HCT116 (cell line): Measurements from ENCODE around the gene TSPAN31. TPM values are rescaled to one million over a fixed set of nuclear protein-coding genes. Genes with fewer than 3 reads are reported as not detected.

Experiments used
- ATAC-seq: fragments of 200-7000 bp; cut with Tn5 transposase; 2 replicates; pipeline ENCODE4 v1.9.1; 2020; ENCODE audit warnings: mild to moderate bottlenecking, moderate library complexity
- BruUV-seq: library from RNA; stranded (reverse); fragments of 400-500 nt; replicated peaks from 2 replicates; lab custom pipeline; 2021; lab: Mats Ljungman, UMichigan
- CTCF ChIA-PET: fragments of 300-600 bp; sonication (Branson Sonifier 250); formaldehyde crosslinking; loops from one replicate; lab custom pipeline; 2021; ENCODE audit warnings: antibody characterized with exemption; lab: Charles Lee
- POLR2A ChIA-PET: fragments of 300-600, 350-600 bp; sonication (Branson Sonifier 250); formaldehyde crosslinking; loops from one replicate; lab custom pipeline; 2021; ENCODE audit warnings: antibody characterized with exemption; lab: Charles Lee
- RAD21 ChIA-PET, 2 experiments: fragments of 300-600 bp; sonication (Branson Sonifier 250); formaldehyde crosslinking; loops; one replicate each; lab custom pipeline; 2023; ENCODE audit warnings: low total read pairs in 2 of 2; ENCODE audit not compliant: uncharacterized antibody in 2 of 2, unreplicated experiment in 2 of 2, low non-redundant PET in 1 of 2; lab: Charles Lee
- DNase-seq: peaks from one replicate; pipeline ENCODE4 v3.0.0-alpha.2; 2010; ENCODE audit warnings: low read depth, low spot score
- H2AFZ ChIP-seq: fragments of 200-600 bp; shearing (Covaris generic), sonication (generic); 2 replicates; pipeline ENCODE4 v1.6.1; 2017; ENCODE audit warnings: low read depth, mixed run types, mixed read lengths, antibody characterized with exemption, low read length; ENCODE audit not compliant: poor library complexity, severe bottlenecking
- H3K27ac ChIP-seq: 2 replicates; pipeline ENCODE4 v1.5.1; 2012; ENCODE audit warnings: low read depth, low read length
- H3K27me3 ChIP-seq: fragments of 200-600 bp; sonication (generic); 2 replicates; pipeline ENCODE4 v1.6.1; 2016; ENCODE audit warnings: mixed run types, low read length, mixed read lengths; ENCODE audit not compliant: insufficient read depth
- H3K36me3 ChIP-seq, 2 experiments: fragments of 200-500 bp in 1 of 2; fragments of 200-600 bp in 1 of 2; sonication (Bioruptor generic) in 1 of 2; sonication (generic) in 1 of 2; 2 replicates each; pipeline versions ENCODE4 v1.5.1 to v1.6.1; 2014 to 2016; ENCODE audit warnings: low read length in 2 of 2, inconsistent platforms in 1 of 2, mixed read lengths in 1 of 2, mixed run types in 1 of 2; ENCODE audit not compliant: insufficient read depth in 2 of 2, control insufficient read depth in 1 of 2
- H3K4me1 ChIP-seq, 2 experiments: fragments of 200-600 bp in 1 of 2; sonication (generic) in 1 of 2; 2 replicates each; pipeline versions ENCODE4 v1.5.1 to v1.6.1; 2012 to 2017; ENCODE audit warnings: low read length in 2 of 2, inconsistent platforms in 1 of 2, mild to moderate bottlenecking in 1 of 2, mixed read lengths in 1 of 2, mixed run types in 1 of 2, moderate library complexity in 1 of 2; ENCODE audit not compliant: insufficient read depth in 2 of 2, control insufficient read depth in 1 of 2
- H3K4me2 ChIP-seq: fragments of 200-600 bp; sonication (generic); 2 replicates; pipeline ENCODE4 v1.6.1; 2017; ENCODE audit warnings: mixed run types, low read length, mixed read lengths
- H3K4me3 ChIP-seq, 2 experiments: fragments of 200-600 bp in 1 of 2; sonication (generic) in 1 of 2; replicated peaks in 1 of 2; 2 replicates each; pipeline ENCODE4 v1.5.1; 2011 to 2016; ENCODE audit warnings: low read length in 2 of 2, control low read depth in 1 of 2, low read depth in 1 of 2, mild to moderate bottlenecking in 1 of 2, mixed read lengths in 1 of 2, mixed run types in 1 of 2
- H3K79me2 ChIP-seq: fragments of 200-600 bp; sonication (generic); 2 replicates; pipeline ENCODE4 v1.6.1; 2017; ENCODE audit warnings: mild to moderate bottlenecking, mixed run types, low read length, moderate library complexity, mixed read lengths; ENCODE audit not compliant: insufficient read depth
- H3K9ac ChIP-seq: fragments of 200-600 bp; sonication (generic); 2 replicates; pipeline ENCODE4 v1.6.1; 2016; ENCODE audit warnings: low read length, mixed read lengths
- H3K9me2 ChIP-seq: fragments of 200-600 bp; sonication (generic), shearing (Covaris generic); 2 replicates; pipeline ENCODE4 v1.6.1; 2017; ENCODE audit warnings: mixed run types, mild to moderate bottlenecking, moderate library complexity; ENCODE audit not compliant: insufficient read depth
- H3K9me3 ChIP-seq, 2 experiments: fragments of 200-500 bp in 1 of 2; fragments of 200-600 bp in 1 of 2; sonication (Bioruptor generic) in 1 of 2; sonication (generic) in 1 of 2; 2 replicates each; pipeline ENCODE4 v1.6.1; 2014 to 2017; ENCODE audit warnings: low read length in 2 of 2, mixed read lengths in 2 of 2, inconsistent platforms in 1 of 2, low read depth in 1 of 2, mild to moderate bottlenecking in 1 of 2, mixed run types in 1 of 2, moderate library complexity in 1 of 2; ENCODE audit not compliant: control insufficient read depth in 1 of 2, insufficient read depth in 1 of 2
- H4K20me1 ChIP-seq: fragments of 200-600 bp; sonication (generic), shearing (Covaris generic); 2 replicates; pipeline ENCODE4 v1.6.1; 2017; ENCODE audit warnings: mixed run types, mild to moderate bottlenecking, moderate library complexity; ENCODE audit not compliant: insufficient read depth
- POLR2A ChIP-seq: IDR thresholded peaks from 2 replicates; pipeline ENCODE4 v1.7.0; 2011; ENCODE audit warnings: borderline replicate concordance; ENCODE audit not compliant: insufficient read depth, insufficient read length; ENCODE audit errors: extremely low read depth
- POLR2AphosphoS5 ChIP-seq: IDR thresholded peaks from 2 replicates; pipeline ENCODE4 v1.6.1; 2011; ENCODE audit warnings: mild to moderate bottlenecking, low read depth, low read length, moderate library complexity
- intact Hi-C: fragments of 100-400 bp; cut with micrococcal nuclease; formaldehyde crosslinking; loops from 2 replicates; pipeline ENCODE4 v1.10.0; 2022
- total RNA-seq: library from RNA; stranded (reverse); gene quantifications from one replicate; pipeline ENCODE4 v1.2.1, GENCODE V29; 2021; ENCODE audit not compliant: unreplicated experiment
- TF ChIP-seq, protein P1 (sequence below): IDR thresholded peaks from 2 replicates; pipeline ENCODE4 v1.6.1; 2011; ENCODE audit warnings: mild to moderate bottlenecking, low read length, moderate library complexity; ENCODE audit not compliant: insufficient replicate concordance; ENCODE audit errors: extremely low read depth
- TF ChIP-seq, protein P2 (sequence below), 3 experiments: fragments of 200-600 bp in 1 of 3; sonication (generic) in 1 of 3; IDR thresholded peaks in 2 of 3; conservative IDR thresholded peaks in 1 of 3; 2 replicates each; pipeline ENCODE4 v1.5.1; 2012 to 2017; ENCODE audit warnings: low read depth in 2 of 3, low read length in 2 of 3, antibody characterized with exemption in 1 of 3, borderline replicate concordance in 1 of 3, control low read depth in 1 of 3, mild to moderate bottlenecking in 1 of 3, mixed read lengths in 1 of 3, mixed run types in 1 of 3, moderate library complexity in 1 of 3; ENCODE audit not compliant: insufficient read depth in 1 of 3

The TSPAN31 gene
- total RNA-seq, 1 experiment from 2014 or later = 14.9 TPM

DNA sequence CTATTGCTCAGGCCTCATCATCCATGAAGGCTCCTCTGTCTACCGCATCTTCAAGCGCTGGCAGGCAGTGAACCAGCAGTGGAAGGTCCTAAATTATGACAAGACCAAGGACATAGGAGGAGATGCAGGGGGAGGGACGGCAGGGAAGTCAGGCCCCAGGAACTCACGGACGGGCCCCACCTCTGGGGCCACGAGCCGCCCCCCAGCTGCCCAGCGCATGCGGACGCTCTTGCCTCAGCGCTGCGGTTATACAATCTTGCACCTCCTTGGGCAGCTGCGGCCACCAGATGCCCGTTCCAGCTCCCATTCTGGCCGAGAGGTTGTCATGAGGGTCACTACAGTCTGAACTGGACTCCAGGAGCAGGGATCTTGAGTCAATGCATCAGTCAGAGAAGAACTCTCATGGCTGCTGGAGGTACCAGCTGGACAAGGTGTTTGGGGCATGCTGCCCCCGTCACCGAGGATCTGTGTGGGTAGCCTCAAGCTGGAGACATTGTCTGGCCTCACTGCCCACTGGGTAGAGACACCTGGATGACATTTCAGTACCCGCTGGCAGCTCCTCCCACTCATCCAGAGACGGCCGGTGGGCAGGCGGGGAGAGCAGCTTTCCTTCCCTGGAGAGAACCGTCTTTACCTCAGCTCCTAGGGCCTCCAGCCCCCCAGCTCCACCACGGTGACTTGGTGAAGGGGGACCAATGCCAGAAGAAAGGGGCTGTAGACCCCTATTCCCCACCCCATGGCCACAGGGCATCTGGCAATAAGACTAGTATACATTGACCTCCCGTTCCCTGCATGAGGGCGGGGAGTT is 13.9 kb downstream of the TSPAN31 start:
- Histone ChIP-seq H3K4me3 (no peak overlapping the region), H3K9me2 (no peaks in the 10 kb centered on the region), H3K27me3 (no peaks in the 10 kb centered on the region), H3K36me3 (peaks cover 0 to 7% of the 10 kb centered on the region in 2 experiments; a peak in 2 of 4 replicates), H3K27ac (no peak overlapping the region), H3K4me1 (peaks cover 11 to 23% of the 10 kb centered on the region in 2 experiments), H3K9me3 (no peaks in the 10 kb centered on the region), H3K79me2 (no peaks in the 10 kb centered on the region), H4K20me1 (no peaks in the 10 kb centered on the region), H3K9ac (no peak overlapping the region), H3K4me2 (no peak overlapping the region), H2AFZ (no peak overlapping the region)
- ChIA-PET CTCF (interaction anchor here (0.7 to 1.0 kb wide), 4 partner anchors 13 to 21 kb away, joined by 3 to 5 read pairs (median 3); partner anchors contain the start of genes EEF1AKMT3, METTL1 and TSPAN31), RAD21 (no interaction called here), POLR2A (interaction anchor here (0.8 kb wide), 1 partner anchor 13 kb away, joined by 3 read pairs; the partner anchor contains the start of genes EEF1AKMT3 and METTL1)
- DNase-seq = no peak
- ATAC-seq = no peak
- TF ChIP-seq POLR2A (no peak), POLR2AphosphoS5 (0 out of 2 replicates have a peak, but pooled peaks have one; percentile 3)
- intact Hi-C loops = loop anchor here (1.0 kb wide), 1 partner anchor 147 kb away; no protein-coding TSS in a partner anchor
- BruUV-seq = no TSS peak

DNA sequence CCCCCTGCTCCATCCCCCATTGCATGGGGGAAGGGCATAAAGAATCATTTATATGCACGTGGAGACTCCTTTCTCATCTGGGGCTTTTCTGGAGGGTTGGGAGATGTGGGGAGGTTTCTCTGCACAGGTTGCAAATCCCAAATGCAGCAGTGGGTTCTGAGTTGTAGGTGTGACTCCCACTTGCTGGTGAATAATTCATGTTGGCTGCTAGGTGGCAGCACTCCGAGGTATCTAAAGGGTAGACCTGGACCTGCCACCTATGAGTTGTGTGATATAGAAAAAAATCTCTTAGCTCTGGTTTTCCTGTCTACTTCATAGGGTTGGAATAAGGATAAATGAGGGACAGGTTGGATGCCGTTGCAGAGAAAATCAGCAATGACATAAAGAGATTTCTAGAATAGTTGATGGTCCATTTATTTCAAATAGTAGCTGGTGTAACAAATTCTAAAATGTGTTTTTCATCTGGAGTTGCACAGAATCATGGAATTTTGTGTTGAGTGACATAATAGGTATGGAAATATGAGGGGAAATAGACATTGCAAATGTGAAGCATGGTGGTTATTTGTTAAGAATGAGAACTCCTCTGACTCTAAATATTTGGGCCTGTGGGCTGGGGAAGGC is 14.6 kb downstream of the TSPAN31 start:
- peak; percentile 43 for ATAC-seq
- no TSS peak for BruUV-seq
- H3K79me2 ChIP-seq = no peaks in the 10 kb centered on the region
- no peak overlapping the region for H2AFZ ChIP-seq
- no peaks in the 10 kb centered on the region for H3K27me3 ChIP-seq
- H4K20me1 ChIP-seq = no peaks in the 10 kb centered on the region
- H3K9ac ChIP-seq = no peak overlapping the region
- H3K4me1 ChIP-seq = peaks cover 6 to 21% of the 10 kb centered on the region in 2 experiments
- no peak overlapping the region for H3K4me3 ChIP-seq
- no peaks in the 10 kb centered on the region for H3K9me2 ChIP-seq
- no peak overlapping the region for H3K4me2 ChIP-seq
- no peak for DNase-seq
- peaks cover 0 to 7% of the 10 kb centered on the region in 2 experiments; a peak in 2 of 4 replicates for H3K36me3 ChIP-seq
- ChIA-PET RAD21 (no interaction called here), CTCF (interaction anchor here (0.6 to 1.0 kb wide), 6 partner anchors 13 to 33 kb away, joined by 3 to 5 read pairs (median 3); partner anchors contain the start of genes EEF1AKMT3, METTL1 and TSFM), POLR2A (interaction anchor here (0.8 kb wide), 1 partner anchor 13 kb away, joined by 3 read pairs; the partner anchor contains the start of genes EEF1AKMT3 and METTL1)
- H3K9me3 ChIP-seq = no peaks in the 10 kb centered on the region
- TF ChIP-seq, protein P1, sequence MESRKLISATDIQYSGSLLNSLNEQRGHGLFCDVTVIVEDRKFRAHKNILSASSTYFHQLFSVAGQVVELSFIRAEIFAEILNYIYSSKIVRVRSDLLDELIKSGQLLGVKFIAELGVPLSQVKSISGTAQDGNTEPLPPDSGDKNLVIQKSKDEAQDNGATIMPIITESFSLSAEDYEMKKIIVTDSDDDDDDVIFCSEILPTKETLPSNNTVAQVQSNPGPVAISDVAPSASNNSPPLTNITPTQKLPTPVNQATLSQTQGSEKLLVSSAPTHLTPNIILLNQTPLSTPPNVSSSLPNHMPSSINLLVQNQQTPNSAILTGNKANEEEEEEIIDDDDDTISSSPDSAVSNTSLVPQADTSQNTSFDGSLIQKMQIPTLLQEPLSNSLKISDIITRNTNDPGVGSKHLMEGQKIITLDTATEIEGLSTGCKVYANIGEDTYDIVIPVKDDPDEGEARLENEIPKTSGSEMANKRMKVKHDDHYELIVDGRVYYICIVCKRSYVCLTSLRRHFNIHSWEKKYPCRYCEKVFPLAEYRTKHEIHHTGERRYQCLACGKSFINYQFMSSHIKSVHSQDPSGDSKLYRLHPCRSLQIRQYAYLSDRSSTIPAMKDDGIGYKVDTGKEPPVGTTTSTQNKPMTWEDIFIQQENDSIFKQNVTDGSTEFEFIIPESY = no peak
- TF ChIP-seq, protein P2, sequence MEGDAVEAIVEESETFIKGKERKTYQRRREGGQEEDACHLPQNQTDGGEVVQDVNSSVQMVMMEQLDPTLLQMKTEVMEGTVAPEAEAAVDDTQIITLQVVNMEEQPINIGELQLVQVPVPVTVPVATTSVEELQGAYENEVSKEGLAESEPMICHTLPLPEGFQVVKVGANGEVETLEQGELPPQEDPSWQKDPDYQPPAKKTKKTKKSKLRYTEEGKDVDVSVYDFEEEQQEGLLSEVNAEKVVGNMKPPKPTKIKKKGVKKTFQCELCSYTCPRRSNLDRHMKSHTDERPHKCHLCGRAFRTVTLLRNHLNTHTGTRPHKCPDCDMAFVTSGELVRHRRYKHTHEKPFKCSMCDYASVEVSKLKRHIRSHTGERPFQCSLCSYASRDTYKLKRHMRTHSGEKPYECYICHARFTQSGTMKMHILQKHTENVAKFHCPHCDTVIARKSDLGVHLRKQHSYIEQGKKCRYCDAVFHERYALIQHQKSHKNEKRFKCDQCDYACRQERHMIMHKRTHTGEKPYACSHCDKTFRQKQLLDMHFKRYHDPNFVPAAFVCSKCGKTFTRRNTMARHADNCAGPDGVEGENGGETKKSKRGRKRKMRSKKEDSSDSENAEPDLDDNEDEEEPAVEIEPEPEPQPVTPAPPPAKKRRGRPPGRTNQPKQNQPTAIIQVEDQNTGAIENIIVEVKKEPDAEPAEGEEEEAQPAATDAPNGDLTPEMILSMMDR (IDR thresholded peaks at IDR 0.05 in 2 of 3, conservative IDR thresholded peaks at IDR 0.05 in 1 of 3; ENCODE audit: borderline replicate concordance in 1 of 3, insufficient read depth in 1 of 3, low read depth in 2 of 3, low read length in 2 of 3) = peak in 2 of 3 experiments; percentile 54 to 70; a peak in 4 of 6 replicates
- H3K27ac ChIP-seq = no peak overlapping the region
- intact Hi-C loops = loop anchor here (1.0 kb wide), 1 partner anchor 146 kb away; no protein-coding TSS in a partner anchor
